Liver (tissue), 3 donors: Measurements from ENCODE around the gene NSDHL.

Experiments used
- ATF3 ChIP-seq: IDR thresholded peaks from 2 replicates; pipeline ENCODE4 v1.6.1; 2016; ENCODE audit warnings: antibody characterized with exemption
- CTCF ChIP-seq: fragments of 150-350 bp; IDR thresholded peaks from 2 replicates; pipeline ENCODE4 v1.5.1; 2017; ENCODE audit warnings: improper control_type of control experiment, low read depth, low read length; ENCODE audit not compliant: missing input control
- EGR1 ChIP-seq, 2 donors: IDR thresholded peaks; 2 replicates each; pipeline ENCODE4 v1.6.1; 2016 to 2018; ENCODE audit warnings: antibody characterized with exemption in 2 of 2, low read depth in 2 of 2
- FOXA1 ChIP-seq: IDR thresholded peaks from 2 replicates; pipeline ENCODE4 v1.6.1; 2016; ENCODE audit warnings: antibody characterized with exemption
- HNF4A ChIP-seq, 2 donors: conservative IDR thresholded peaks; 2 replicates each; pipeline ENCODE4 v1.6.1; 2016; ENCODE audit warnings: antibody characterized with exemption in 2 of 2, mild to moderate bottlenecking in 2 of 2
- MAX ChIP-seq: IDR thresholded peaks from 2 replicates; pipeline ENCODE4 v1.6.1; 2016; ENCODE audit warnings: antibody characterized with exemption
- RAD21 ChIP-seq, 2 donors: IDR thresholded peaks; 2 replicates each; pipeline ENCODE4 v1.6.1; 2016; ENCODE audit warnings: antibody characterized with exemption in 2 of 2, mild to moderate bottlenecking in 2 of 2
- REST ChIP-seq: IDR thresholded peaks from 2 replicates; pipeline ENCODE4 v1.6.1; 2016; ENCODE audit warnings: antibody characterized with exemption, mild to moderate bottlenecking
- RXRA ChIP-seq, 2 donors: IDR thresholded peaks; 2 replicates each; pipeline ENCODE4 v1.6.1; 2017 to 2018; ENCODE audit warnings: antibody characterized with exemption in 2 of 2, mild to moderate bottlenecking in 1 of 2
- SP1 ChIP-seq: IDR thresholded peaks from 2 replicates; pipeline ENCODE4 v1.6.1; 2018; ENCODE audit warnings: antibody characterized with exemption, mild to moderate bottlenecking
- YY1 ChIP-seq: IDR thresholded peaks from 2 replicates; pipeline ENCODE4 v1.6.1; 2016; ENCODE audit warnings: antibody characterized with exemption, mild to moderate bottlenecking
- donor health status: healthy.
- donor health status: healthy.

- no peak for TF ChIP-seq CTCF
- no peak for TF ChIP-seq SP1
- TF ChIP-seq MAX: no peak
- no peak for TF ChIP-seq YY1
- TF ChIP-seq REST: no peak
- TF ChIP-seq RAD21 (IDR thresholded peaks at IDR 0.05): no peak
- TF ChIP-seq RXRA (IDR thresholded peaks at IDR 0.05): no peak
- TF ChIP-seq EGR1 (IDR thresholded peaks at IDR 0.05; ENCODE audit: low read depth in 2 of 2): no peak
- no peak for TF ChIP-seq FOXA1
- no peak for TF ChIP-seq ATF3
- TF ChIP-seq HNF4A (conservative IDR thresholded peaks at IDR 0.05): no peak
These were observed 87.1 kb downstream of the NSDHL start for GRCh38 chrX:152917656-152918579.
